GM19452 (cell line): ENCODE measurements around the gene ARHGEF40.
A peak's percentile ranks its signal among the peaks of the same experiment; 100 is the strongest.

ENCODE experiments used
- ATAC-seq: cut with Tn5 transposase; IDR thresholded peaks from one replicate; pipeline ENCODE4 v1.9.1; 2021; ENCODE audit not compliant: unreplicated experiment

The ARHGEF40 gene

GRCh38 chr14:21078726-21079125, 8.6 kb downstream of the ARHGEF40 start:
- ATAC-seq = no peak

- ATAC-seq = no peak
Measured at GRCh38 chr14:21081521-21082142, 11.5 kb downstream of the ARHGEF40 start.

GRCh38 chr14:21083565-21084325, 13.6 kb downstream of the ARHGEF40 start:
- ATAC-seq = no peak

GRCh38 chr14:21084396-21084795, 14.3 kb downstream of the ARHGEF40 start:
- ATAC-seq = no peak

DNA sequence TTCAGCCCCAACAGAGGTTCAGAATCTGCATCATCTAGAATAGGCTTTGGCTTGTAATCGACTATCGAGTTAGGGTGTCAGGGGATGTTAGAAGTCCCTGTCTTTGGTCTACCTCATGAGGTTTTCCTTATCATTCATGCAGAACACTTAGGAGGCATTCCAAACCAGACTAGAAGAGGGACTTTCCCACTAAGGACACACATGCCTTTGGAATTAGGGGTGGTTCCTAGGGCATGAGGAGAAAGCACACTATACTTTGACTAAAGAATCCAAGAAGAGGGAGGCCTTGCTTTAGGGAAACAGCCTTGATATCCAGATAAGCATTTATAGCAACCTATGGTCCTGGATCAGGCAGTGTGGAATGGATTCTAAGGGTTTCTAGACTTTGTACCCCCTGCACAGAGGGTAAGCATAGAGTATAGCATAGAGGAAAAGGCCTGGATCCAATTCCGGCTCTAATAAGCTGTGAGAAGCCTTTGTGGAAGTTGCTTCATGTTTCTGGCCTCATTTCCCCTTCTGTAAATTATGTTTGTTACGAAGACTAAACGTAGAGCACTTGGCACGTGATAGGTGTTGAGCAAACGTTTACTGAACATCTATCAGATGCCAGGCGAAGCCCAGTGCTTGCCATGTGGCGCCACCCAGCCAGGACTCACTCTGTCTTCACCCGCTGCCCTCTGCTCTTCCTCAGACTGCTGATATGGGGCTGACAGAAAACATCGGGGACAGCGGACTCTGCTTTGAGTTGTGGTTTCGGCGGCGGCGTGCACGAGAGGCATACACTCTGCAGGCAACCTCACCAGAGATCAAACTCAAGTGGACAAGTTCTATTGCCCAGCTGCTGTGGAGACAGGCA, 15.1 kb downstream of the ARHGEF40 start:
- no peak for ATAC-seq

DNA sequence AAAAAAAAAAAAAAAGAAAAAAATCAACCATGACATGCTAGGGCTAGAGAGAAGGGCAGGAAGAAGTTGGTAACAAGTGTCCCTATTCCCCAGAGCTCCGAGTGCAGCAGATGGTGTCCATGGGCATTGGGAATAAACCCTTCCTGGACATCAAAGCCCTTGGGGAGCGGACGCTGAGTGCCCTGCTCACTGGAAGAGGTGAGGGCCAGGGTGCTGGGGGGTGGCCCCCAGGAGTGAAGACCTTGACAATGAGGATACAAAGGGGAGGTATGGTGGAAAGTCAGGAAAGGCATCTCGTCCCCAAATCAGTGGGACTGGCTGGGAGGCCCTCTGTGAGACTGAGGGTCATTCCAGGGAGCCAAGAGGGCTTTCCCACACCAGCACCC, 16.8 kb downstream of the ARHGEF40 start:
- no peak for ATAC-seq

DNA sequence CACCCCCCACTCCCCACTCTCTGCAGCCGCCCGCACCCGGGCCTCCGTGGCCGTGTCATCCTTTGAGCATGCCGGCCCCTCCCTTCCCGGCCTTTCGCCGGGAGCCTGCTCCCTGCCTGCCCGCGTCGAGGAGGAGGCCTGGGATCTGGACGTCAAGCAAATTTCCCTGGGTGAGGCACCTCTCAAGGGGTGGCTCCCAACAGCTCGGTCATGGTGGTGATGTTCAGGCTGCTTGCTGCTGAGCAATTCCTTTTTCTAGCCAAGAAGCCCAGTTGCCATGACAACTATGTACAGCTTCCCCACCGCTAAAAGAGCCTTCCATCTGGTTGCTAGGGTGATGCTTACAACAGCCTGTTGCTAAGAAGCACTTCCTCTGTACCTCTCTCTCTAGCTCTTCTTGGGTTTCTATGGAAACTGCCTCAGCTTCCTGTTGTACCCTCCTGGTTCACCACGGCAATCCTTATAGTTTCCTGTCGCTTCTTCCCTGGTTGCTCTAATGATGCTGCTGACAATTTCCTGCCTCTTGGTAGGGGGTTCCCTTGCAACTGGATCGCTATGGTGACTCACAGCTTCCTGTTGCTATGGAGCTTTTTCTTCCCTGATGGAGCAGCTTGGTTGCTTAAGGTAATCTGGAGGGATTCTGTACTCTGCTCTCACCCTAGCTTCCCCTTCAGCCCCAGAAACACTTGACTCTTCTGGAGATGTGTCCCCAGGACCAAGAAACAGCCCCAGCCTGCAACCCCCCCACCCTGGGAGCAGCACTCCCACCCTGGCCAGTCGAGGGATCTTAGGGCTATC, 17.4 kb downstream of the ARHGEF40 start:
- peak; percentile 73 for ATAC-seq

GRCh38 chr14:21088687-21089086, 18.6 kb downstream of the ARHGEF40 start:
- ATAC-seq = no peak

- no peak for ATAC-seq
Measured at GRCh38 chr14:21089271-21089670, 19.2 kb downstream of the ARHGEF40 start.

DNA sequence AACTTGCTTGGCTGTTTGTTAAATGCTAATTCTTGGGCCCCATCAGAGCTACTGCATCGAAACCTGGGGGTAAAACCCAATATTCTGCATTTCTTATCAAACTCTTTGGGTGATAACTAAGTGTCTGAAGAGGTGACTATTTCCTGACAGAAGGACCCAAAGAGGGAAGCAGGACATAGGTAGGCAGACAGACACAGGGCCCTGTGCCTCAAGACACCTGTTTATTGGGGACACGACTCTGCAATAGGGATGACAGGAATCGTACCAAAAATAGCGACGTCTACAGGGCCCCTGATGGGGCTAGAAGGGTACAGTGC, 19.7 kb downstream of the ARHGEF40 start:
- ATAC-seq = no peak

DNA sequence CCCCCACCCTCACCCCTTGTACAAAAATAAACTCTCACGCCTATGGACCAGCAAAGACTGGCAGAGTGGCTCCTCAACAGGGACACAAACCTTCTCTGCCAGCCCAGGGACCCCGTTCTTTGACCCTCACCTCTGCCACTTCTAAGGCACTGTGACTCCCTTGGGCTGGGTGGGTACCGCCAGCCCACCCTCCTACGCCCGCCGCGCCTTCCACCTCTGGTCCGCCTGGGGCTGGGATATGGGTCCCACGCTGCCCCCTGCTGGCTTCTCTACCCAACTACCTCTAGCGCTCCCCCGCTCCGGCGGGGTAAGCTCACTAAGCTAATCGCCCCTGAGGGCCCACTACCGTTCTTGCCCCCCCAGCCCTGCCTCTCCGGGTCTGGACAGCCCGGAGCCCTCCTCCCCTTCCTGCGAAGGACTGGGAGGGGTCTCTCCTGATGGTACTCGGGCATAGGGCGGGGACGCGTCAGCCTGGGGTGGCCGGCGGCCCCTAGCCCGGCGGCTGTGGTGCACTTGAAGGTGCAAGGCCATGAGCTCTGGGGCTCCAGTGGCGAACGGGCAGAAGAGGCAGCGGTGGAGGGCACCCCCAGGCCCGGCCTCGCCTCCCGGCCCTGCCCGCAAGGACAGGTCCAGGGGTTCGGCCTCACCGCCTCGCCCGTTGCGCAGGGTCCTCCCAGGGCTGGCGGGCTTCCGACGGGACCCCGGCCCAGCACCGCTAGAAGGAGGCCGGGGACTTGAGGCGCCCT, 20.3 kb downstream of the ARHGEF40 start:
- no peak for ATAC-seq

DNA sequence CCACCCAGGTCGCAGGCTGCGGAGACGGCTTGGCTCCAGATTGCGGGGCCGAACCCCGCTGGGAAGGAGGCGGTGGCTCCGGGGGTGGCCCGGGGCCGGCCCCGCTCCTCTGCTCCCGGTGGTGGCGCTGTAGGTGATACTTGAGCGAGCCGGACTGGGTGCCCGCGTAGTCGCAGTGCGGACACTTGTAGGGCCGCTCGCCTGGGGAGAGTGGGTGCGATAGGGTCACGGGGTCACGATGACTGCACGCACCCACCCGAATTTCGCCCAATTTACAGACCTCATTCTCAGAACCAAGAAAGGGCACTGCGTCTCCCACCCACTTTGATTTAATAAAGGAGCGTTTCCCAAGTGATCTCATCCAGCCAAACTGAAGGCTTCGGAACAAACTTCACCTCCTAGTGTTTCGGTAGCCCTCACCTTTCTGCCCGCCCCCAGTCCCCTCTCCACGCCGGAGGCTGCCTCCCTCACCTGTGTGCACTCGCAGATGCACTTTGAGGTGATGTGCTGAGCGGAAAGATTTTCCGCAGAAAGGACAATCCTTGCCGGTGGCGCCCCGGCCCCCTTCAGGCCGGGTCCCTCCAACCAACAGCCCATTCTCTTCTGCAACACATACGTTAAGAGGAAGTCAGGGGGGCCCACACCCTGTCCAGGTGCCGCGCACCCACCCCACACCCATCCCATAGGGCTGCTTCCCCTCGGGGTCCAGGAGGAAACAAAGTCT, 21.0 kb downstream of the ARHGEF40 start:
- ATAC-seq = no peak

GRCh38 chr14:21091821-21092272, 21.7 kb downstream of the ARHGEF40 start:
- no peak for ATAC-seq

- ATAC-seq = peak; percentile 87
Measured at GRCh38 chr14:21092273-21093011, 22.3 kb downstream of the ARHGEF40 start.

GRCh38 chr14:21093018-21093417, 22.9 kb downstream of the ARHGEF40 start:
- ATAC-seq = no peak

GRCh38 chr14:21093769-21094681, 23.9 kb downstream of the ARHGEF40 start:
- ATAC-seq = no peak

GRCh38 chr14:21095430-21096205, 25.5 kb downstream of the ARHGEF40 start:
- no peak for ATAC-seq
